ENCODE measurements around the gene AGPAT2.

DNA sequence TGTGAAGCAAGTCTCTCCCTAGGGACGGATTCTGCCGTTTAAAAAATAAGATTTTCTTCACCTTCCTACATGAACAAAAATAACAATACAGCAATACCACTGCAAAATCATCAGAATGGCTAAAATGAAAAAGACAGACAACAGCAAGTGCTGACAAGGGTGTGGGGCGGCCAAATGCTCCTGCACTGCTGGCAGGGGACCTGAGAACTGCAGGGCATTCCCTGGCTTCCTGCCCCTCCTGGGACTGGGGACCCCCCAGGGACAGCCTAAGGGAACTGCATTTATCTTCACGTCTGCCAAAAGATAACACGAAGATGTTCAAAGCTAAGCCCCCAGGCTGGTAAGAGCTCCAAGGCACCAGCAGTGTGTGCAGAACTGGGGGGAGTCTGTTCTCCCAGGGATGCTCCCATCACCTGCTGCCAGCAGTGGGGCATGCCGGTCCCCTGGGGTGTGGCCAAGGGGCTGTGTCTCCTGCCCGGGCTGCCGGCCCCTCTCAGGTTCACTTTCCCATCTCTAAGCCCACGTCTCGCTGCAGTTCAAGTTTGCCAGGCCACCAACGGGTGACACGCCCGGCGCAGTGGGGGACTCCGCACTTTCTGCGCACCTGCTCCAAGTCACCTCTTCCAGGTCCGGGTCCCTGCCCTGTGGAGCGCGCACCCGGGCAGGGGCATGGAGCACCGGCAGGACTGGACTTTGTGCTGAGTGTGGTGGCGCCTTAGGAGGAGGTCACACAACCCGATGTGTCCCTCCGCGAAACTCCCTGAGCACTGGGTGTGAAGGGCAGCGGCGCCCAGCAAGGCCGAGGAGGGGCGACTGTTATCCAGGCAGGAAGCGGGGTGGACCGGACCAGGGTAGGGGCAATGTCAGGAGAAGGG, 29.0 kb downstream of the AGPAT2 start:
- TF ChIP-seq, protein P1, sequence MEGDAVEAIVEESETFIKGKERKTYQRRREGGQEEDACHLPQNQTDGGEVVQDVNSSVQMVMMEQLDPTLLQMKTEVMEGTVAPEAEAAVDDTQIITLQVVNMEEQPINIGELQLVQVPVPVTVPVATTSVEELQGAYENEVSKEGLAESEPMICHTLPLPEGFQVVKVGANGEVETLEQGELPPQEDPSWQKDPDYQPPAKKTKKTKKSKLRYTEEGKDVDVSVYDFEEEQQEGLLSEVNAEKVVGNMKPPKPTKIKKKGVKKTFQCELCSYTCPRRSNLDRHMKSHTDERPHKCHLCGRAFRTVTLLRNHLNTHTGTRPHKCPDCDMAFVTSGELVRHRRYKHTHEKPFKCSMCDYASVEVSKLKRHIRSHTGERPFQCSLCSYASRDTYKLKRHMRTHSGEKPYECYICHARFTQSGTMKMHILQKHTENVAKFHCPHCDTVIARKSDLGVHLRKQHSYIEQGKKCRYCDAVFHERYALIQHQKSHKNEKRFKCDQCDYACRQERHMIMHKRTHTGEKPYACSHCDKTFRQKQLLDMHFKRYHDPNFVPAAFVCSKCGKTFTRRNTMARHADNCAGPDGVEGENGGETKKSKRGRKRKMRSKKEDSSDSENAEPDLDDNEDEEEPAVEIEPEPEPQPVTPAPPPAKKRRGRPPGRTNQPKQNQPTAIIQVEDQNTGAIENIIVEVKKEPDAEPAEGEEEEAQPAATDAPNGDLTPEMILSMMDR (IDR thresholded peaks at IDR 0.05) = no peak
- TF ChIP-seq EZH2 (IDR thresholded peaks at IDR 0.05) = no peak
- no peak for TF ChIP-seq EZH2phosphoT487 (IDR thresholded peaks at IDR 0.05)
